ENCODE results near the gene BCL3. TPM values are rescaled to one million over a fixed set of nuclear protein-coding genes. Genes with fewer than 3 reads are reported as not detected.

The BCL3 gene
- total RNA-seq, 4 donors from 2014 or later: 26.6 to 88.9 (median 51.4) TPM

DNA sequence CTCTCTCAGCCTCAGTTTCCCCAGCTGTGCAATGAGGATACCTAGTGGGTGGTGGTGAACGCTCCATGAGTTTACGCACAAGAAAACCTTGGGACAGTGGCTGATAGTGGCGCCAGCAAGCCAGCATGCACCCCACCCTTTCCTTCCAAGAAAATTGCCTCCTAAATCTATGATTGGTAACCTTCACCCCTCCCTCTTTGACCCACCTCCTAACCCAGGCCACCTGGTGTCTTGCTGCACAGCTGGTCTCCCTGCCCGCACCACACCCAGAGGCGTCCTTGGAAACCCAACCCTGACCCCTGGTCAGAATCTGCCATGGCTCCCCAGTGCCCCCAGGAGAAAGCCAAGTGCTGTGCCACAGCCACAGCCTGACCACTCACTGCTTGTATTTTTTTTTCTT, 22.8 kb upstream of the BCL3 start:
- peaks cover 24 to 54% (median 39%) of the 10 kb centered on the region in 3 donors for H3K4me1 ChIP-seq
- peak overlapping the region; percentile 25 to 68 (median 66) for H3K27ac ChIP-seq
- TF ChIP-seq, protein P1, sequence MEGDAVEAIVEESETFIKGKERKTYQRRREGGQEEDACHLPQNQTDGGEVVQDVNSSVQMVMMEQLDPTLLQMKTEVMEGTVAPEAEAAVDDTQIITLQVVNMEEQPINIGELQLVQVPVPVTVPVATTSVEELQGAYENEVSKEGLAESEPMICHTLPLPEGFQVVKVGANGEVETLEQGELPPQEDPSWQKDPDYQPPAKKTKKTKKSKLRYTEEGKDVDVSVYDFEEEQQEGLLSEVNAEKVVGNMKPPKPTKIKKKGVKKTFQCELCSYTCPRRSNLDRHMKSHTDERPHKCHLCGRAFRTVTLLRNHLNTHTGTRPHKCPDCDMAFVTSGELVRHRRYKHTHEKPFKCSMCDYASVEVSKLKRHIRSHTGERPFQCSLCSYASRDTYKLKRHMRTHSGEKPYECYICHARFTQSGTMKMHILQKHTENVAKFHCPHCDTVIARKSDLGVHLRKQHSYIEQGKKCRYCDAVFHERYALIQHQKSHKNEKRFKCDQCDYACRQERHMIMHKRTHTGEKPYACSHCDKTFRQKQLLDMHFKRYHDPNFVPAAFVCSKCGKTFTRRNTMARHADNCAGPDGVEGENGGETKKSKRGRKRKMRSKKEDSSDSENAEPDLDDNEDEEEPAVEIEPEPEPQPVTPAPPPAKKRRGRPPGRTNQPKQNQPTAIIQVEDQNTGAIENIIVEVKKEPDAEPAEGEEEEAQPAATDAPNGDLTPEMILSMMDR (IDR thresholded peaks at IDR 0.05): no peak
- no peak for TF ChIP-seq POLR2A (IDR thresholded peaks at IDR 0.05)
- 76 to 86% methylated on average over 5 of the region's 5 CpGs for whole genome bisulfite sequencing, 2 donors
- no peak for DNase-seq
- H3K36me3 ChIP-seq: no peaks in the 10 kb centered on the region
- no peaks in the 10 kb centered on the region for H3K27me3 ChIP-seq
- H3K9me3 ChIP-seq: no peaks in the 10 kb centered on the region
- intact Hi-C loops (cut with DNase I): loop anchor here (10.0 kb wide), 1 partner anchor 119 kb away; the partner anchor contains the start of gene NECTIN2
- peak overlapping the region in 1 of 4 donors; percentile 45 for H3K4me3 ChIP-seq

DNA sequence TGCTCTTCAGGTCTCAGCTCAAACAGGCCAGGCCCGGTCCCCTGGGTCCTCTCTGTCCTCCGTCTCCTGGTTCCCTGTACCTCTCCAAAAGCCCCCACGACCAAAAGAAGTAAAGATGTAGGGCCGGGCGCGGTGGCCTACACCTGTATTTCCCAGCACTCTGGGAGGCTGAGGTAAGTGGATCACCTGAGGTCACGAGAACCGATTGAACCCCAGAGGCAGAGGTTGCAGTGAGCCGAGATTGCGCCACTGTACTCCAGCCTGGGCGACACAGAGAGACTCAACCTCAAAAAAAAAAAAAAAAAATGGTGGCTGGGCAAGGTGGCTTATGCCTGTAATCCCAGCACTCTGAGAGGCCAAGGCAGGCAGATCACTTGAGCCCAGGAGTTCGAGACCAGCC, 22.0 kb upstream of the BCL3 start:
- intact Hi-C loops (cut with DNase I): loop anchor here (10.0 kb wide), 1 partner anchor 118 kb away; the partner anchor contains the start of gene NECTIN2
- TF ChIP-seq POLR2A (IDR thresholded peaks at IDR 0.05): no peak
- TF ChIP-seq, protein P1 (IDR thresholded peaks at IDR 0.05): no peak
- H3K27me3 ChIP-seq: no peaks in the 10 kb centered on the region
- 62 to 90% methylated on average over 6 to 7 of the region's 12 CpGs for WGBS, 2 donors
- no peak for DNase-seq
- no peaks in the 10 kb centered on the region for H3K36me3 ChIP-seq
- no peak overlapping the region for H3K4me3 ChIP-seq
- peaks cover 24 to 49% (median 39%) of the 10 kb centered on the region in 3 donors for H3K4me1 ChIP-seq
- H3K27ac ChIP-seq: no peak overlapping the region
- H3K9me3 ChIP-seq: no peaks in the 10 kb centered on the region

DNA sequence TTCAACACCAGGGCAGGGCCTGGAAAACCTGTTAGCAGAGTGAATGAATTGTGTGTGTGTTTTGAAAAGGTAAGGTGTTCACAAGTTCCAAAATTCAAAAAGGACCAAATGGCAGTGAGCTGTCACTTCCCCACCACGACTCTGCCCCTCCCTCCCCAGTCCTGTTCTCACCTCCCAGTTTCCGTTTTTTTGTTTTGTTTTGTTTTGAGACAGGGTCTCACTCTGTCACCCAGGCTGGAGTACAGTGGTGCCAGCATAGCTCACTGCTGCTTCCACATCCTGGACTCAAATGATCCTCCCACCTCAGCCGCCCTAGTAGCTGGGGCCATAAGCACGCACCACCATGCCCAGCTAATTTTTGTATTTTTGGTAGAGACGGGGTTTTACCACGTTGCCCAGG, 20.3 kb upstream of the BCL3 start:
- intact Hi-C loops (cut with DNase I): loop anchor here (10.0 kb wide), 1 partner anchor 117 kb away; the partner anchor contains the start of gene NECTIN2
- DNase-seq: no peak
- TF ChIP-seq, protein P1 (IDR thresholded peaks at IDR 0.05): no peak
- no peak for TF ChIP-seq POLR2A (IDR thresholded peaks at IDR 0.05)
- no peaks in the 10 kb centered on the region for H3K27me3 ChIP-seq
- H3K9me3 ChIP-seq: no peaks in the 10 kb centered on the region
- 43 to 79% methylated on average over 4 to 6 of the region's 6 CpGs for WGBS, 2 donors
- H3K4me1 ChIP-seq: peaks cover 21 to 32% (median 27%) of the 10 kb centered on the region in 3 donors
- H3K36me3 ChIP-seq: no peaks in the 10 kb centered on the region
- no peak overlapping the region for H3K4me3 ChIP-seq
- no peak overlapping the region for H3K27ac ChIP-seq

DNA sequence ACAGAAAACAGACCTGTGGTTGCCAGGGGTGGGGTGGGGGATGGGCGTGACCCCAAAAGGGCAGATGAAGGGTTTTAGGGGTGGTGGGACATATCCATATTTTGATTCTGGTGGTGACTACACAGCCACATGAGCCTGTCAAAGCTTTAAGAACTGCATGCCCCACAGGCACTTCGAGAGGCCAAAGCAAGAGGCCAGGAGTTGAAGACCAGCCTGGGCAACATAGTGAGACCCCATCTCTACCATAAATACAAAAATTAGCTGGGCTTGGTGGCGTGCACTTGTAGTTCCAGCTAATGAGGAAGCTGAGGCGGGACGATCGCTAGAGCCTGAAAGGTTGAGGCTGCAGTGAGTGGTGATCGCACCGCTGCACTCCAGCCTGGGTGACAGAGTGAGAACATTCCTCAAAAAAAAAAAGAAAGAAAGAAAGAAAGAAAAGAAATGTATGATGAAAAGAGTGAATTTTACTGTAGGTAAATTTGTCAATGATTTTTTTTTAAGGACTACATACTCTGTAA, 18.9 kb upstream of the BCL3 start:
- 81 to 96% methylated on average over 8 of the region's 8 CpGs for WGBS, 2 donors
- H3K27me3 ChIP-seq: no peaks in the 10 kb centered on the region
- no peaks in the 10 kb centered on the region for H3K9me3 ChIP-seq
- peaks cover 8 to 21% (median 13%) of the 10 kb centered on the region in 3 donors for H3K4me1 ChIP-seq
- H3K4me3 ChIP-seq: no peak overlapping the region
- TF ChIP-seq, protein P1 (IDR thresholded peaks at IDR 0.05): no peak
- TF ChIP-seq POLR2A (IDR thresholded peaks at IDR 0.05): no peak
- no peak overlapping the region for H3K27ac ChIP-seq
- no peak for DNase-seq
- no peaks in the 10 kb centered on the region for H3K36me3 ChIP-seq
- intact Hi-C loops (cut with DNase I): loop anchor here (10.0 kb wide), 1 partner anchor 115 kb away; the partner anchor contains the start of gene NECTIN2

DNA sequence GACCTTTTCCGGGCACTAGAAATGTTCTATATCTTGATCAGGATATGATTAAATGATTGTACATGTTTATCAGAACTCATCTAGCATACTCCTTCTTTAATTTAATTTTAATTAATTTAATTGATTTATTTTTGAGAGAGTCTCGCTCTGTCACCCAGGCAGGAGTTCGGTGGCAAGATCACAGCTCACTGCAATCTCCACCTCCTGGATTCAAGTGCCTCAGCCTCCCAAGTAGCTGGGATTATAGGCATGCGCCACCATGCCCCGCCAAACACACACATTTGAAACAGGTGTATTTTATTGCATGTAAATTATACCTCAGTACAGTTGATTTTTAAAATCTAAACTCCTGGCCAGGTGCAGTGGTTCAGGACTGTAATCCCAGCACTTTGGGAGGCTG, 17.4 kb upstream of the BCL3 start:
- no peak for DNase-seq
- intact Hi-C loops (cut with DNase I): no loop called here
- Histone ChIP-seq H3K4me3 (no peak overlapping the region), H3K27me3 (no peaks in the 10 kb centered on the region), H3K4me1 (peaks cover 7 to 20% (median 10%) of the 10 kb centered on the region in 3 donors), H3K27ac (no peak overlapping the region), H3K36me3 (no peaks in the 10 kb centered on the region), H3K9me3 (no peaks in the 10 kb centered on the region)
- 76 to 94% methylated on average over 5 of the region's 5 CpGs for WGBS, 2 donors
- TF ChIP-seq, protein P1 (IDR thresholded peaks at IDR 0.05): no peak
- TF ChIP-seq POLR2A (IDR thresholded peaks at IDR 0.05): no peak
